HG03571 (cell line): ENCODE results near the gene THG1L.
"Not testable (repeated sequence)": the region's sequence is repeated elsewhere in the genome, so short reads cannot be mapped to it uniquely, and the experiment has no call there.

Experiments
- ATAC-seq: cut with Tn5 transposase; IDR thresholded peaks from one replicate; pipeline ENCODE4 v1.9.1; 2021; ENCODE audit not compliant: unreplicated experiment

Gene THG1L

DNA sequence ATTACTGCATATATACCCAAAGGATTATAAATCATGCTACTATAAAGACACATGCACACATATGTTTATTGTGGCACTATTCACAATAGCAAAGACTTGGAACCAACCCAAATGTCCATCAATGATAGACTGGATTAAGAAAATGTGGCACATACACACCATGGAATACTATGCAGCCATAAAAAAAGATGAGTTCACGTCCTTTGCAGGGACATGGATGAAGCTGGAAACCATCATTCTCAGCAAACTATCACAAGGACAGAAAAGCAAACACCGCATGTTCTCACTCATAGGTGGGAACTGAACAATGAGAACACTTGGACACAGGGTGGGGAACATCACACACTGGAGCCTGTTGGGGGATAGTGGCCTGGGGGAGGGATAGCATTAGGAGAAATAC is 4.6 kb upstream of the THG1L start:
- ATAC-seq = not testable (repeated sequence)

DNA sequence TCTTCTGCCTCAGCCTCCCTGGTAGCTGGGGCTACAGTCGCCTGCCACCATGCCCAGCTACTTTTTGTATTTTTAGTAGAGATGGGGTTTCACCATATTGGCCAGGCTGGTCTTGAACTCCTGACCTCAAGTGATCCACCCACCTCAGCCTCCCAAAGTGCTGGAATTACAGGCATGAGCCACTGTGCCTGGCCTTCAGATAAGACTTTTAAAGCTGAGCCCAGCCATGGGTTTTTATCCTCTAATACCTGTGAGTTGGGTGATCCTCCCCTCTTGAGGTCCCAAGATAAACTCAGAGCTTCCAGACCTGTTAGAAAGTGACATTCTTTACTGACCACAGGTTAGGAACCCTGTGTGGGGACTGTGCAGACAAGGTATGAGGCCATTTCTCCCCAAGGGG is 3.4 kb upstream of the THG1L start:
- not testable (repeated sequence) for ATAC-seq

DNA sequence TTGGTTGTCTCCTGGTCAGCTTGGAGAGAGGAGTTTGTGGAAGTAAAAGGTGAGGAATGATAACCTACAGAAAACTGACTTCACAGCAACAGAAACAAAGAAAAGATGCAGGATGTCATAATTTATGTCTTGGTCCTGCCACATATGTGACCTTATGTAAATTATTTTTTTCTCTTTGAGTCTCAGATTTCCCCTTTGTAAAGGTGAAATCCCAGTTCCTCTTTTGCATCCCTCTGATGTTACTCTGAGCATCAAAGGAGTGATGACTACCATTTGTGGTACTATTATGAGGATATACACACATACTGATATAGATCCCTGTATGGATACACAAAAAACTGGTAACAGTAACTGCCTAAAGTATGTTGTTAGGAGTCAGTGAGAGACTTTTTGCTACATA is 1.4 kb upstream of the THG1L start:
- ATAC-seq = peak; percentile 61

- ATAC-seq = no peak
Measured at GRCh38 chr5:157730900-157731271, 334 bp upstream of the THG1L start.

- ATAC-seq = no peak
Measured at GRCh38 chr5:157732130-157732514, 902 bp downstream of the THG1L start.

GRCh38 chr5:157732596-157733262 is 1.5 kb downstream of the THG1L start:
- no peak for ATAC-seq

DNA sequence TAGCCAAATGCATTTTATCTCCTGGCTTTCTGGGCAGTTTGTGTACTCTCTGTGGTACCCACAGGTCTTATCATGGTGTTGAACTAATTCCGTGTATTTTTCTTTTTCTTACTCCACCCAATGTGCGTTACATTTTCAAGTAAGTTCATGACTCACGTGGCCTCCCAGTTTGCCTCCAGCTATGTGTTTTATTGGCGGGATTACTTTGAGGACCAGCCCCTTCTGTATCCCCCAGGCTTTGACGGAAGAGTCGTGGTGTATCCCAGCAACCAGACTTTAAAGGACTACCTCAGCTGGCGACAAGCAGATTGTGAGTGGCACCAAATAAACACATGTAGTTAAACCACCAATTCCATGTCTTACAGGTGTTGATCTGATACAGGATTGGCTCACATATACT is 3.2 kb downstream of the THG1L start:
- no peak for ATAC-seq

GRCh38 chr5:157735991-157736390 is 4.8 kb downstream of the THG1L start:
- ATAC-seq = no peak

DNA sequence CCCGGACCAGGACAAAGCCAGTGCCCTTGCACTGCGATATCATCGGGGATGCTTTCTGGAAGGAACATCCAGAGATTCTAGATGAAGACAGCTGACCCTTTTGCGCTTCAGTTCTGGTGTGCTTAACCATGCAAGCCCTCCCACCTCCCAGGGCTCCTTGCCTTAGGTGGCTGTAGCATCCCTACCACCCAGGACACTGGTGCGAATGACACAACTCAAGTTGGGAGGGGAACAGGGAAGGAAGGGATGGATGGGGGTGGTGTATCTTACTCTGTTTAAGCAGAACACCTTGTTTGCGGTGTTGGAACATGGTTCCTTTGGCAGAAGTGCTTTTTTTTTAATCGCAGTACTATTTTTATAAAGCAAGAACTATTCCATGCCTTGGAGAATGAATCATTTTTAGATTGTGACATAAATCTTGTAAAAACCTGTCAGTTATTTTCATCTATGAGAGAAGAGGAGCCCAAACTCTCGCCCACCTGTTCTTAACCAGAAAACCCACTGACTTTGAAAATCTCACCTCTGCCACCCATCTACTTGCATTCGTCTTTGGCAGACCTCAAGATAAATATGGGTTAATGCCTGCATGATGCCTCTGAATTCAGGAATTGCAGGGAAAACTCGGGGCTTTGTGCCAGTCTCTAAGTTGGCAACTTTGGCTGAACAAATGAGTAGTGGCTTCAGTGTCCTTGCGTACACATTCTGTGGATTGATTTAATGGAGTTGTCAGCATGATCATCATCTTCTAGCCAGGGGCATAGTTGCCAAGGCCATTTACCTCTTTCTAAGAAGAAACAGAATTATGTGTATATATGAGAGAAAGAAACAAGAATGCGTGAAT is 8.4 kb downstream of the THG1L start:
- no peak for ATAC-seq

DNA sequence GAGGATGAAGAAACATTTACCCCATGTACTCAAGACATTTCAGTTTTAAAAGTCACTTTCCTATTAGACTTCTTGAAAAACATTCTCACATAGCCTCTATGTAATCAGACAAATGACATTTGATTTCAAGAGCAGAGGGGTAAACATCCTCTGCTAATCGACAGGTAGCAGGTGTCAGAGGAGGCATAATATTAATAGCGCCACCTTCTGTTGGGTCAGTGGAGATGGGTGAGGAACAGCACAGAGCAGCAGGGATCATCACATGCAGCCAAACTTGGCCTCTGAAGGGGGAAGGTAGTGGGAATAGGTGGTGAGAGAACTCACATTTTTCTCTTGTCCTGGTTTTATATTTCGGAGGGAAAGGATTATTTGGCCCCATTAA is 9.0 kb downstream of the THG1L start:
- no peak for ATAC-seq

DNA sequence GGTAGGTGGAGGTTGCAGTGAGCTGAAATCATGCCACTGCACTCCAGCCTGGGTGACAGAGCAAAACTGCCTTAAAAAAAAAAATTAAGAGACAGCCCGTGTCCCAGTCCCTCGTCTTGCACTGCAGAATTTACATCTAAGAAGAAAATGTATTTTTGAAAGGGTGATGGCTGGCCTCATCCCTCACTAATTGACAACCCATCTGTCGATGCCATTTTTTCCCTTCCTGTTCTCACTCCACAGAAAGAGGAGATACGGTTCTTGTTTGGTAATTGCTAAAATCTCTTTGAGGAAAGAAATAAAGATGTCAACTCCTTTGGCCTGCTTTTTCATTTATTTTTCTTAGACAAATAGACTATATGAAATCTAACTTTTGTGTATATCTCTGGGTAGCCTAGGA is 9.9 kb downstream of the THG1L start:
- ATAC-seq = no peak

DNA sequence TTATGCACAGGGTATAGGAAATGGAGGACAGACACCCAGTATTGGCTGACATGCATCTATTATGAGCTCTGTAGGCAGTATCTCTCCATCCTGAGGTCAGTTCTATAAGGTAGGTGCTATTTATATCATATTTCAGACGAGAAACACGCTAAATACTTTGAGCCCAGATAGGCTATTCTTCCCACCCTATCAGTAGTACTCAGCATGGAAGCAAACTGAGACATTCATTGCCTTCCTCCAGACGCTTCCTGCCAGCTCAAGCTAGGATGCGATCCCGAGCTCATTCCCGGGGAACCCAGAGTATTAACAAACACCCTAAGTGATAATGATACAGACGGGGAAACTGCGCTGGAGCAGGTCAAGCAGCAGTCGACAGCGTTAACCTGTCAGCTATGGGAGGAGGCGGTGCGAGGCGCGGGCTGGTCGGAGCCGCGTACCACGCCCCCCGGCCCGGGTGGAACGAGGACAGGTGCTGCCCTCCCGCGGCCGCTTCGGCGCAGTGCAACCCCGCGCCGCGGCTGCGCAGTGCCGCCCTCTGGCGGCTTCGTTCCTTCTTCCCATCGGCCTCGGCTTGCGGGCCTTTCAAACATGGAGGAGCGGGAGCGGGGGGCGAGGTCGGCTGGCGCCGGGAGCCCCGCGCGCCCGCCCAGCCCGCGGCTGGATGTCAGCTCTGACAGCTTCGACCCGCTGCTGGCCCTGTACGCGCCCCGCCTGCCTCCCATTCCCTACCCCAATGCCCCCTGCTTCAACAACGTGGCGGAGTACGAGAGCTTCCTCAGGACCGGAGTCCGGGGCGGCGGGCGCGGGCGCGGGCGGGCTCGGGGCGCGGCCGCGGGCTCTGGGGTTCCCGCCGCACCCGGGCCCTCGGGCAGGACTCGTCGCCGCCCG is 12.2 kb downstream of the THG1L start, which contains the start of gene LSM11:
Gene LSM11 (plus strand): TSS at position 550 of the 888 bp plus-strand sequence. CDS start 39 bp downstream, at position 589.
- peak; percentile 97 for ATAC-seq

DNA sequence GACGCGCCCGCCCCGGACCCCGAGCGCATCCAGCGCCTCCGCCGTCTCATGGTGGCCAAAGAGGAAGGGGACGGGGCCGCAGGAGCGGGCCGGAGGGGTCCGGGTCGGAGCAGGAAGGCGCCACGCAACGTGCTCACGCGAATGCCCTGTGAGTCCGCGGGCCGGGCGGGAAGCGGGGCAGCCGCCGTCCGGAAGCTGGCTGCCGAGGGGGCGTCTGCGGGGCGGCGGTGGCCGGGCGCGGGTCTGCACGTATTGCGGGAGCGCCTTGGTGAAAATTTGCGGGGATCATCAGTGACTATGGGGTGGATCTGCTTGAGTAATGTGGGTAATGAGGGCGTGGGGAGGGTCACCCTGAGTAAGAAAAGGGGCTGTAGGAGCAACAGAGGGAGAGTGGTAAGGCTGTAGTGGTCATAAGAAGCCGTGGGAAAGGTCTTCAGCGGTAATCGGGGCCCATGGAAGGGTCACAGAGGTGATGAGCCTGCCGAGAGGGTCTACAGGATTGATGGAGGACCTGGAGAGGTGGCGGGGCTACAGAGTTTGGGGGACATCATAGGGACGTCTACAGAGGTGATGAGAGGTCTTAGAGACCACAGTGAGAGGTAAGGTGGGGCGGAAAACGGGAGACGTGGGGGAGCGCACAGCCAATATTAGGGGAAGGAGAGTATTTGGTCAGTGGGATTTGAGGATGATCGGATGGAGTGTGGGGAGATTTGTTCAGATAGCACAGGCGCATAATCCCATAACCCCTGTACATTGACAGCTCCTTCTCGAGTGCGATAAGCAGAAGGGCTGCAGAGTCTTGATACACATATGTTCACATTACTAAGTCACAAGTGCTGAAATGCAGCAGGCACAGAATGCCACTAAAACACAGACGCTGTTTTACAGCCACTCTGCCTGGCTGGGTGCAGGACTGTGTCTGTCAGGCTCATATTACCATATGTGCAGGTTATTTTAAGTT is 13.1 kb downstream of the THG1L start:
- ATAC-seq = peak; percentile 23

GRCh38 chr5:157745041-157745456 is 13.8 kb downstream of the THG1L start:
- no peak for ATAC-seq

- no peak for ATAC-seq
Measured at GRCh38 chr5:157747173-157747740, 16.0 kb downstream of the THG1L start.

GRCh38 chr5:157747766-157748700 is 16.8 kb downstream of the THG1L start:
- ATAC-seq = no peak

- ATAC-seq = no peak
Measured at GRCh38 chr5:157748760-157749461, 17.7 kb downstream of the THG1L start.

DNA sequence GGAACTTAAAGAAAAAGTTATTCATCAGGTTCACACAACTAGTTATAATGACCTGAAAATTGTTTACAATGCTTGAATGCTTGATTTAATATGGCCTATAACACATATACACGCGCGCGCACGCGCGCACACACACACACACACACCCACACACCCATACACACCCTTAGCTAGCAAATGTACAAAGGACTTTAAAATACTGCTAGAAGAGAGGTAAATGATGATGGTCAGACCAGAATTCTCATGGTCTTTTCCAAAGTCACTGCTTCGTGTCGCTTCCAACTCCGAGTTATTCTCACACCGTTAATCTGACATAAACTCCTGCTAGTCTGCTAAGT is 18.2 kb downstream of the THG1L start:
- ATAC-seq = no peak
